Activated T-cell treated with anti-CD3 and anti-CD28 coated beads, Interleukin-2, amount 50 U/mL, for 4 hours (primary cell): ENCODE data around the gene PNKD. TPM values are rescaled to one million over a fixed set of nuclear protein-coding genes. Genes with fewer than 3 reads are reported as not detected.
A peak's percentile ranks its signal among the peaks of the same experiment; 100 is the strongest.

Source experiments
- ATAC-seq, 2 donors: fragments of 200-7000 bp; cut with Tn5 transposase; one replicate each; pipeline ENCODE4 v1.10.0; 2021
- DNase-seq: peaks from one replicate; pipeline ENCODE4 v3.0.0-alpha.2; 2020
- H3K27me3 Mint-ChIP-seq: one replicate; pipeline ENCODE4 v1.8.0; 2021; ENCODE audit warnings: low read depth, mixed read lengths
- H3K36me3 Mint-ChIP-seq: one replicate; pipeline ENCODE4 v1.8.0; 2022; ENCODE audit warnings: mixed read lengths; ENCODE audit not compliant: insufficient read depth
- H3K4me1 Mint-ChIP-seq: one replicate; pipeline ENCODE4 v1.8.0; 2021; ENCODE audit warnings: low read depth, mixed read lengths
- H3K4me3 Mint-ChIP-seq: one replicate; pipeline ENCODE4 v1.8.0; 2021; ENCODE audit warnings: mild to moderate bottlenecking, moderate library complexity, mixed read lengths
- H3K9me3 Mint-ChIP-seq: one replicate; pipeline ENCODE4 v1.8.0; 2021; ENCODE audit warnings: mixed read lengths
- total RNA-seq, 3 donors: library from RNA; stranded (reverse); gene quantifications; one replicate each; pipeline ENCODE4 v1.2.1, GENCODE V29; 2021

Gene PNKD
- total RNA-seq, 3 donors from 2014 or later = 14.7 to 19.1 (median 17.8) TPM

- H3K4me1 Mint-ChIP-seq = peaks cover 32% of the 10 kb centered on the region
Observed at GRCh38 chr2:218273908-218274249, 3.6 kb downstream of the PNKD start.

GRCh38 chr2:218274586-218274985 lies 4.3 kb downstream of the PNKD start:
- H3K36me3 Mint-ChIP-seq = peaks cover 28% of the 10 kb centered on the region
- peaks cover 25% of the 10 kb centered on the region for H3K4me1 Mint-ChIP-seq

More at GRCh38 chr2:218273908-218274249, 3.6 kb downstream of the PNKD start:
- no peak overlapping the region for H3K4me3 Mint-ChIP-seq
- H3K27me3 Mint-ChIP-seq = no peaks in the 10 kb centered on the region
- H3K36me3 Mint-ChIP-seq = peaks cover 32% of the 10 kb centered on the region
- ATAC-seq (no peak), DNase-seq (no peak)
- no peaks in the 10 kb centered on the region for H3K9me3 Mint-ChIP-seq

GRCh38 chr2:218275371-218276072 lies 5.2 kb downstream of the PNKD start:
- DNase-seq (no peak), ATAC-seq (no peak)
- Mint-ChIP-seq H3K4me1 (peaks cover 29% of the 10 kb centered on the region), H3K27me3 (no peaks in the 10 kb centered on the region), H3K36me3 (peaks cover 32% of the 10 kb centered on the region), H3K9me3 (no peaks in the 10 kb centered on the region), H3K4me3 (no peak overlapping the region)

More at GRCh38 chr2:218274586-218274985, 4.3 kb downstream of the PNKD start:
- ATAC-seq = no peak
- H3K27me3 Mint-ChIP-seq = no peaks in the 10 kb centered on the region
- DNase-seq = no peak
- H3K4me3 Mint-ChIP-seq = no peak overlapping the region
- H3K9me3 Mint-ChIP-seq = no peaks in the 10 kb centered on the region

- H3K4me3 Mint-ChIP-seq = no peak overlapping the region
- ATAC-seq = no peak
- H3K4me1 Mint-ChIP-seq = peaks cover 18% of the 10 kb centered on the region
- H3K9me3 Mint-ChIP-seq = no peaks in the 10 kb centered on the region
- peaks cover 33% of the 10 kb centered on the region for H3K36me3 Mint-ChIP-seq
- DNase-seq = no peak
- H3K27me3 Mint-ChIP-seq = no peaks in the 10 kb centered on the region
Observed at GRCh38 chr2:218276986-218277755, 6.9 kb downstream of the PNKD start.

DNA sequence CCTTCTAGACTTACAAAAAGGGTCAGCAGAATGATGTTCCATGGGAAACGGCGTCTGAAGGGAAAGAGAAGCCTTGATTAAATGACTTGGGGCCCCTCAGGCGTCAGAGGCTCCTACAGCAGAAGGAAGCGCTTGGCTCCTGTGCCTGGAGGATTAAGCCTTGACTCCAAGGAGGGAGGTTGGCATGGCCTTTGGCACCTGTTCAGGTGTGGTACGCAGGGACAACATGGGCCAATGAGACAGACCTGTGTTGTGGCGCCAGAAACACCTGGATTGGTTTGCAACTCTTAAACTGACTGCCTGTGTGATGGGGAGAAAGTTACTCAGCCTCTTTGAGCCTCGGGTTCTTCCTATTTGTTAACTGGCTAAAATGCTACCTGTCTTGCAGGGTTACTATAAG lies 7.6 kb downstream of the PNKD start:
- H3K36me3 Mint-ChIP-seq = peaks cover 31% of the 10 kb centered on the region
- no peak overlapping the region for H3K4me3 Mint-ChIP-seq
- peaks cover 17% of the 10 kb centered on the region for H3K4me1 Mint-ChIP-seq
- no peaks in the 10 kb centered on the region for H3K9me3 Mint-ChIP-seq
- ATAC-seq (no peak), DNase-seq (no peak)
- no peaks in the 10 kb centered on the region for H3K27me3 Mint-ChIP-seq

- no peak for DNase-seq
- no peak for ATAC-seq
- peaks cover 29% of the 10 kb centered on the region for H3K36me3 Mint-ChIP-seq
- peaks cover 19% of the 10 kb centered on the region for H3K4me1 Mint-ChIP-seq
- H3K4me3 Mint-ChIP-seq = no peak overlapping the region
- H3K27me3 Mint-ChIP-seq = no peaks in the 10 kb centered on the region
- no peaks in the 10 kb centered on the region for H3K9me3 Mint-ChIP-seq
Observed at GRCh38 chr2:218278531-218279360, 8.4 kb downstream of the PNKD start.

- H3K9me3 Mint-ChIP-seq = no peaks in the 10 kb centered on the region
- H3K4me1 Mint-ChIP-seq = peaks cover 34% of the 10 kb centered on the region
- DNase-seq = no peak
- no peak for ATAC-seq
- peaks cover 17% of the 10 kb centered on the region for H3K36me3 Mint-ChIP-seq
- H3K27me3 Mint-ChIP-seq = no peaks in the 10 kb centered on the region
- H3K4me3 Mint-ChIP-seq = no peak overlapping the region
Observed at GRCh38 chr2:218280260-218280870, 10.0 kb downstream of the PNKD start.

DNA sequence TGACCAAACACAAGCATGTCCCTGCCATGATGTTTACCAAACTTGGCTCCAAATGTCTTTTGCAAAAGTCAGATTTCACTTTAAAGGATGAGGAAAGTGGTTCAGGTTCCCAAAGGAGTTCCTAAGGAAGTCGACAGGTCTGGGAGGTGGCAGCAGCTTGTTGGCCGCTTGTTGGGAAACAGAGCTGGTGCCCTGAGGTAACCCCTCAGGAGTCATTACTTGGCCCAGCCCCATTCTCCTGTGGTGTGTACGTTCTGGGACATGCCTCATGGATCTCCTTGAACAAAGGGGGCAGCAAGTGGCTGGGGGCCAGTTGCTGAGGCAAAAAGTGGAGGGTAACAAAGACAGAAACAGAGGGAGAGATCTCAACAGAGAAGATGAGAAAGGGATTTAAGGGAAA lies 11.1 kb downstream of the PNKD start:
- ATAC-seq (no peak), DNase-seq (no peak)
- Mint-ChIP-seq H3K27me3 (no peaks in the 10 kb centered on the region), H3K4me1 (peaks cover 44% of the 10 kb centered on the region), H3K9me3 (no peaks in the 10 kb centered on the region), H3K36me3 (peaks cover 16% of the 10 kb centered on the region), H3K4me3 (no peak overlapping the region)

DNA sequence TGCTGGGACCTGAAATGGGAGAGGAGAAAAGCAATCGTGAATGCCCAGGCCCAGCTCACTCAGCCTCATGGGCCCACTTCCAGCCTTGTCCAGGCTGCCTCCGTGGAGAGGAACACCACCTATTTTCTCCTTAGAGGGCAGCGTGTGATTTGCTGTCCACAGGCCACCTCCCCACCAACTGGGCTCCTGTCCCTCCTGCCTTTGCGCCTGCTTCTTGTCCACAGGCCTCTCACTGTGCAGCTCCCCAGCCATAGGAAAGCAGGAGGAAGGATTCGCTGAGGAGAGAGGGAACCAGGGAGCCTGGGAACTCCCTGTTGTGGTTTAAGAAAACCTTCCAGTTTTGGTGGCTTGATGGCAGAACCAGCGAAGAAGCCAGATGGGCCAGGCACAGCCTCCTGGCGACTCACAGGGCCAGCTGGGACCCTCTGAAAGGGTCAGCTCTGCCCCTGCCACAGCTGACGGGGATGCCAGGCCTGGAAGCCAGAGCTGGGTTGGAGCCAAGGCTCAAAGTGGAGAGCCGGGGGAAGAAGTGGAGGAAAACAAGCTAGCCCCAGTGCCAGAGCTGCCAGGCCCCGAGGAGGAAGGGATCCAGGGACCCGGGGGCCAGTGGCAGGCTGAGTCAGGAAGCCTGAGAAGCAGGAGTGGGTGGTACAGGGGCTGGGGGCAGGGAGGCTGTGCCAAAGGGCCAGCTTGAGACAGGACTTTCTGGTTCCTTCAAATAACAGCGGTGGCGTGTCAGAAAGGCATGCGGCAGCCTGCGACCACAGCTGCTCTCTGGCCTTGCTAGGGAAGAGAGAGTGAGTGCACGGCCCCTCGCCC lies 12.1 kb downstream of the PNKD start:
- no peak for ATAC-seq
- H3K4me1 Mint-ChIP-seq = peaks cover 54% of the 10 kb centered on the region
- H3K36me3 Mint-ChIP-seq = peaks cover 11% of the 10 kb centered on the region
- H3K27me3 Mint-ChIP-seq = no peaks in the 10 kb centered on the region
- H3K9me3 Mint-ChIP-seq = no peaks in the 10 kb centered on the region
- H3K4me3 Mint-ChIP-seq = no peak overlapping the region
- no peak for DNase-seq

GRCh38 chr2:218284106-218284811 lies 13.9 kb downstream of the PNKD start:
- H3K9me3 Mint-ChIP-seq = no peaks in the 10 kb centered on the region
- no peaks in the 10 kb centered on the region for H3K27me3 Mint-ChIP-seq
- DNase-seq (peak; percentile 45), ATAC-seq (peak; percentile 58 to 69)
- H3K4me1 Mint-ChIP-seq = peaks cover 72% of the 10 kb centered on the region
- H3K4me3 Mint-ChIP-seq = peak overlapping the region; percentile 52
- peaks cover 5% of the 10 kb centered on the region for H3K36me3 Mint-ChIP-seq

- ATAC-seq = no peak
- peaks cover 80% of the 10 kb centered on the region for H3K4me1 Mint-ChIP-seq
- no peak for DNase-seq
- H3K9me3 Mint-ChIP-seq = no peaks in the 10 kb centered on the region
- H3K36me3 Mint-ChIP-seq = peaks cover 1% of the 10 kb centered on the region
- peak overlapping the region; percentile 88 for H3K4me3 Mint-ChIP-seq
- H3K27me3 Mint-ChIP-seq = no peaks in the 10 kb centered on the region
Observed at GRCh38 chr2:218285604-218286003, 15.3 kb downstream of the PNKD start.

- DNase-seq (peak; percentile 71), ATAC-seq (peak; percentile 64 to 74)
- no peaks in the 10 kb centered on the region for H3K27me3 Mint-ChIP-seq
- peak overlapping the region; percentile 88 for H3K4me3 Mint-ChIP-seq
- no peaks in the 10 kb centered on the region for H3K9me3 Mint-ChIP-seq
- H3K4me1 Mint-ChIP-seq = peaks cover 84% of the 10 kb centered on the region
- no peaks in the 10 kb centered on the region for H3K36me3 Mint-ChIP-seq
Observed at GRCh38 chr2:218286570-218287459, 16.5 kb downstream of the PNKD start.
